GM13977 (cell line): ENCODE data around the gene RNLS.

Experiments used
- DNase-seq: peaks from one replicate; pipeline ENCODE4 v3.0.0; 2012; ENCODE audit warnings: low spot score
- in situ Hi-C: fragments of 300-500 bp; cut with MboI; formaldehyde crosslinking; loops from one replicate; pipeline ENCODE4 v1.12.0; 2022; ENCODE audit warnings: low sequenced_read_pairs, low pct_unique_long_range_greater_than_20kb, mixed read lengths, inconsistent platforms; ENCODE audit not compliant: unreplicated experiment
- TF ChIP-seq, protein P1 (sequence below): IDR thresholded peaks from 2 replicates; pipeline ENCODE4 v1.5.1; 2012; ENCODE audit warnings: mild to moderate bottlenecking, control low read depth; ENCODE audit not compliant: insufficient read depth; ENCODE audit errors: extremely low read depth, missing control alignments

The RNLS gene

DNA sequence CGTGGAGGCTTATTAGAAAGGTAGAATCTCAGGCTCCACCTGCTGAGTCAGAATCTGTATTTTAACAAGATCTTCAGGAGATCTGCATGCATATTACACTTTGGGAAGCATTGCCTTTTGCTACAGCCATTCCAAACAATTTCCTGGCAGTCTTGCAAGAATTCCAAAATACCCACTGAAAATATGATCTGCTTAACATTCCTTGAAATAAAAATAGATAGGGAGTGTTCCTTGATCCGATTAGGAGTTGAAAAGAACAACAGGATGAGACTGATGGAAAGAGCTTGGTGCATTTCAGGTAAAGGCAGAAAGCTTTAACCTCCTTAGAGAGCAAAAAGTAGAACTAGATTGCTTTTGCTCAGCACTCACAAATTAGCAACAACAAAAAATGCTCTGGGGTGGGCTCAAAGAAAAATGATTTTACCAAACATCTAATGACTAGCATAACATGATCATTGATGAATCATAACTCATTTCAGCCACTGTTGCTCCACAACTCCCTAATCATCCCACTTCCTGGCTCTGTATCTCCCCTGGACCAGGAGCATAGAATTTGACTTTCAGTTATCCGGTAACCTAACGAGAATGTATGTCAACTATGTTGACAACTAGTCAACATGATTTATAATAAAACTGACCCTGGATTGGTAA lies 115.2 kb downstream of the RNLS start:
- TF ChIP-seq, protein P1, sequence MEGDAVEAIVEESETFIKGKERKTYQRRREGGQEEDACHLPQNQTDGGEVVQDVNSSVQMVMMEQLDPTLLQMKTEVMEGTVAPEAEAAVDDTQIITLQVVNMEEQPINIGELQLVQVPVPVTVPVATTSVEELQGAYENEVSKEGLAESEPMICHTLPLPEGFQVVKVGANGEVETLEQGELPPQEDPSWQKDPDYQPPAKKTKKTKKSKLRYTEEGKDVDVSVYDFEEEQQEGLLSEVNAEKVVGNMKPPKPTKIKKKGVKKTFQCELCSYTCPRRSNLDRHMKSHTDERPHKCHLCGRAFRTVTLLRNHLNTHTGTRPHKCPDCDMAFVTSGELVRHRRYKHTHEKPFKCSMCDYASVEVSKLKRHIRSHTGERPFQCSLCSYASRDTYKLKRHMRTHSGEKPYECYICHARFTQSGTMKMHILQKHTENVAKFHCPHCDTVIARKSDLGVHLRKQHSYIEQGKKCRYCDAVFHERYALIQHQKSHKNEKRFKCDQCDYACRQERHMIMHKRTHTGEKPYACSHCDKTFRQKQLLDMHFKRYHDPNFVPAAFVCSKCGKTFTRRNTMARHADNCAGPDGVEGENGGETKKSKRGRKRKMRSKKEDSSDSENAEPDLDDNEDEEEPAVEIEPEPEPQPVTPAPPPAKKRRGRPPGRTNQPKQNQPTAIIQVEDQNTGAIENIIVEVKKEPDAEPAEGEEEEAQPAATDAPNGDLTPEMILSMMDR: no peak
- DNase-seq: no peak
- in situ Hi-C loops: no loop called here

DNA sequence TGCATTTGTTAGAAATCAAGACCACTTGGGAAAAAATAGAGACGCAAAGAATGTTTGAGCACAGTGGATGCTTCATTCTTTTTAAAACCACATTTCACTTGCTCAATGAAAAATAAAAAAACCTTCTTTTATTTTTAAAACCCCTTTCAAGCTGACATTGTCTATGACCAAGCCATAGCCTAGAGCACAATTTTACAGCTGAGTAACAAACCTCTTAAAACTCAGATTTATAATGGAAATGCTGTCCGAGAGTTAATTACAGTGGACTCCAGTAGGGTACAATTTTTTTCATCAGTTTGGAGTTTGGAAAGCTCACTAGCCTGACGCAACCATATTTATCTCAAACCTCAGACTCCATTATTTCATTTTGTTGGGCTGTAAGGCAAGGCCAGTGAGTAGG lies 116.3 kb downstream of the RNLS start:
- TF ChIP-seq, protein P1: no peak
- DNase-seq: no peak
- in situ Hi-C loops: no loop called here

DNA sequence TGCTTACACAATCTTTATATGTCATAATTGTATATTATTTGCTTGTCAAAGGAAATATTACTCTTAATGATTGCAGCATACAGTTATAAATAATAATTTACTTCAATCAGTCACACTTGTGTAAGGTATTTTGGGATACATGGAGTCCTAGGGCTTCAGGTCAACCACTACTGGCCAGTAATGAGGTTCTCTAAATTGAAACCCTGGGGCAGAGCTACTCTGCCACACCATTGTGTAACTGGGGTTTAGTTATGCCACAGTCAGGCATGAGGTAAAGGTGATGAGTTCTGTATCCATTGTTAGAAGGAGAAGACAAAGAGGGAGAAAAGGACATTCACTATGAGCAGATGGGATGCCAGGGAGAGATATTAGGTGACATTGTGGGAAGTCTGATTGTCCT lies 117.4 kb downstream of the RNLS start:
- TF ChIP-seq, protein P1: no peak
- DNase-seq: no peak
- in situ Hi-C loops: no loop called here

DNA sequence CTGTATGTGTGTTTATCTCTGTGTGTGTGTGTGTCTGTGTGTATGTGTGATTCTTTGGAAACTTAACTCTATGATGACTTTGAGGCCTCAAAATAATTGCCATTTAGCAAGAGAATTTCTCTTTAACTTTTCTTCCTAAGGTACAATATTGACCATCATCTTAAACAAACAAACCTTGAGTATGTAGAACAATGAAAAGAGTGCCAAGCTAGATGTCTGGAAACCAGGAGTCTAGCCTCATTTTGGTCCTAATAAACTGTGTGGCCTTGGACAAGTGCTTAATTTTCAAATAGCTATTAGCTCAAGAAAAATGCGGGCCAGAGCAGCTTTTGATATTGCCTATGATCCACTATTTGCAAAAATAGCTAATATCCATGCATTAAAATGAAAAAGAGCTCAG lies 119.3 kb downstream of the RNLS start:
- TF ChIP-seq, protein P1: no peak
- DNase-seq: no peak
- in situ Hi-C loops: no loop called here

DNA sequence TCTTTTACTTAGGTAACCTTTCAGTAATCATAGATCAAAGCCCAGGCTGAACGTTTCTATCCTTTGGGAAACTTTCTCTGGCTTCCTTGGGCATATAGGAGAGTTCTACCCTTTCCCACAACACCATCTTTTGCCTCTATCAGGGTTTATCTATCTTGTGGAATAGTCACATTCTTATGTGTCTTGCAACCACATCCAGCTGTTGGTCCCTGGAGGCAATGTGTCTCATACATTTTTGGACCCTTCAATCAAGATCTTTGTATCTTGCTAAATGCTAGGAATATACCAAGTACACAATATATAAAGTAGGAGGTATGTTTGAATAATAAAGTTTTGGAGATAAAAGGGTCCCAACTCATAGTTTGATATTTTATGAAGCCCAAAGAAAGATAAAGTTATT lies 121.7 kb downstream of the RNLS start:
- no peak for DNase-seq
- TF ChIP-seq, protein P1: no peak
- in situ Hi-C loops: no loop called here

DNA sequence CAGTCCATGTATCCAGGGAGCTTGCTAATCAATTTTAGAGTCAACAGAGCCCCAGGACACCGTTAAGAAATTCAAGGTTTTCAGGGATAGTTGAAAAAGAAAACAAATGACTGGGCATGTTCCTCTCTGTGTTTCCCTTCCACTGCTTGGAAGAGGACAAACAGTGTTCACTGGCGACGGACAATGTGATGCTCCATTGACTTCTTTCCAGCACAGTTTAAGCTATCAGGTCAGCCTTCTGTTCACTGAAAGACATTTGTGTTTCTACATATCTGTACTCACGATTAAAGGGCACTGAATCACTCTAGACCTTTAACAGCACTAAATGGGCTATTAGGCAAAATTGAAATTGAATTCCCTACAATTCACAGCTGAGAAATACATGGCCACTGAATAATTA lies 123.6 kb downstream of the RNLS start:
- in situ Hi-C loops: no loop called here
- TF ChIP-seq, protein P1: no peak
- no peak for DNase-seq
